HG03378 (cell line): ENCODE measurements around the gene CACNA1C.

Experiments used
- ATAC-seq: cut with Tn5 transposase; IDR thresholded peaks from one replicate; pipeline ENCODE4 v1.9.1; 2021; ENCODE audit warnings: mild to moderate bottlenecking, moderate library complexity; ENCODE audit not compliant: unreplicated experiment

The CACNA1C gene

DNA sequence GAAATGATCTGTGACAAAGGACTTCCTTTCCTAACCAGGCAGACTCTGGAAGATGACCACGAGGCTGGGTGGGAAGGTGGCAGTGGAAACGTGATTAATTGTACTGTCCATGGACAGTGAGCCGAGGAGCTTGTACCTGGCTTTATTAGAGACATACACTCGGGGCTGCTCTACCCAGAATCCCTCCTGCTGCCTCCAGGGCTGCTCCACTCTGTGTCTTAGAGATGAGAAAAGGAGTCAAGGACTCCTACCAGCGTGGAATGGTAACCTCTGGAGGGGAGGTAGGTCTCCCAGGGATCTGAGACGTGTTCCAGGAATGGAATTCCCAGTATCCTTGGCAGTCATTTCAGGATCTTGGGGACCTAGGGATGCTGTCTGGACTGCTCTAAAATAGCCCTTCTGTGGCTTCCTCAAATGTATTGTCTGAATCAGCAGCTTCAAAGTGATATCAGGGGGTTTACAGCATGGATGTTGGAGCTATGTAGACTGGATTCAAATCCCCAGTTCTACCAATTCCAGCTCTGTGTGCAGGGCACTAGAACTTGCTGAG is 237.8 kb downstream of the CACNA1C start:
- ATAC-seq, result no peak

DNA sequence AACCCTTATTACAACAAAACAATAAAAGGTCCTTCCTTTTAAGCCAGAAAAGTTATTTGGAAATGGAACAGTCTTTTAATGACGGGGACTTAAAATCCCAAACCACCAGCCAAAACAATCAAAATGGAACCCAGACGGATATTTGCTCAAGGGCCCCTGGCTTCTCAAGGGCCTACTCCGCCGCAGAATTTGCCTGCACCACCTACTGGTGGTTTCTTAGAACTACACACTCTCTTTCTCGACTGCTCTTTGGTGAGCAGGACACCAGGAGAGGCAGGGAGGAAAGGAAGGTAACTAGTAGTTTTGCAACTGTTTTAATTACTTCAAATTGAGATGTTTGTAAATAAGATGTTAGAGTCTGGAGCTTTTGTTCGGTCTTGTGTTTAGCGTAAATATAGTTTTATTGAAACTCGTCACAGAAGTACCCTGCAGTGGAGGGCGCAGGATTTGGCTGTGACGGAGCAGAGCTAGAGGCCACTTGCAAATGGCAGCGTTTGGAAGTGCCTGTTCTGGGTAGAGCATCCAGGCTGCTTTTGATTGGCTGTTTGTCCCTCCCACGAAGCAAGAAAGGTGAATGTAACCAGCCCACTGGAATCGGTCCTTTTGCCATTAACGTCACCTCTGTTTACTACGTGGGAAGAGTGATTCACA is 238.5 kb downstream of the CACNA1C start:
- no peak for ATAC-seq

DNA sequence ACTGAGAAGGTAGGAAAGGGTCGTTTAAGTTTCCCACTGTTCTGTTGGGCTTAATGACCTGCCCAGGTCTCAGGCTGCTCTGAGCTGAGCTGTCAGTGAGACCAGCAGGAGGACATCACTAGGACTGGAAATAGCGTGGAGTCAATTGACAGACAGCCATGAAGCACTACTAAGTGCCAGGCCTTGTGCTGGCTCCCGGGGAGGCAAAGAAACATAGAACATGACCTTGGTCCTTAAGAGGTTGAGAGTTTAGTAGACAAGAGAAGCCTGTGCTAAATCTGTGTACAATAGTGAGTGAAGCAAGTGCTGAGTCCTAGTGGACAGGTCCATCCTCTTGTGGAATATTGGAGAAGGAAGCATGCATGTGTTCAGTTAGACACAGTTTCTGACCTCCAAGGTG is 239.2 kb downstream of the CACNA1C start:
- ATAC-seq, result no peak

DNA sequence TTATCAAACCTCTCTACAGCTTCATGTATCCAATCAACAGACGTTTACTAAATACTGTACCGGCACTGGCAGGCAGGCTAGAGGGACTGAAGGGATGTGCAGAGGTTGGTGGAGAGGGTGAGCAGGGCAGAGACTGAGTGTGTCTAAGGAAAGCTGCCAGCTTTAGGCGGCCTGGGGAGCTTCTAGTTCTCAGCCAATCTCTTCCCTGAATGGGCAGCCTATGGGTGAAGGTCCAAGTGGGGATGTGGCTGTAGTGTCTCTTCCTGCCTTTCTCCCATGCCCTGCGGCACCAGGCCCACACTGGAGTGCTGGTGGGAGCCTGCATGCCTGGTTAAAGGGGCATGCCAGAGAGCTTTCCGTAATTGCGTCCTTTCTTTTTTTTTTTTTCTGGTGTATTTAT is 239.8 kb downstream of the CACNA1C start:
- no peak for ATAC-seq

DNA sequence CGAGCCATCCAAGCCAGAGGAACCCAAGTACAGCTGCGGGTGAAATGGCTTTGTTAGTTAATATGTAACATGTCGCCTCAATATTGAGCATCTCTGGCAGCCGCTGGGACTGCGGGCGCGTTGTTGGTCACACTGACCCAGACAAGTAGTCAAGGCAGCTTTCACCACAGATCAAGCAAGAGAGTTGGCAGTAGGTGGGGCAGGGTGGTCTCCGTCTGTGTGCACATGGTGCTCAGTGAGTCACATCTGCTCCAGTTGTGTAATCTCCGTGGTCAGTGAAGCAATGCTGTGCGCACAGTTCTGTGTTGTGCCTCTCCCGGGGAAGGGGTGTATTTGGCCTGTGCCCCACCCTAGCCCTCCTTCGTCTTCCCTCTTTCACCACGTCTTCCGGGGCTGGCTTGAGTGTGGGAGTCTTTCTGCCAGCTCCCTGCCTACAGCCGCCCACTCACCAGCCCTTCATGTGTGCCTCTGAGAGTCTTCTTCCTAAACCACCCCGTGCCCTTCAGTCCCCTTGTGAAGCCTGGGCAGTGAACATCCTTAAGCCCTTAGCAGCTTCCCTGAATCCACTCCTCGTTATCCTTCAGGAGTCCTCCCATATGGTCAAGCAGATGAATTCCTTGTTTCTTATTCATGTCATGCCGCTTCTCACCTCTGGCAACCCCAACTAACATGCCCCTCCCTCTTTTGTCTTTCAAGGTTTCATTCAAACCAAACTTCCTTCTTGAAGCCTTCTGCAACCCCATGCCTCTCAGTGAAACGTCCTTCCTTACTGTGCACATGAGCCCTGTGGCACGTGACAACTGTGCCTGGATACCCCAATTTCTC is 242.1 kb downstream of the CACNA1C start:
- ATAC-seq, result no peak

DNA sequence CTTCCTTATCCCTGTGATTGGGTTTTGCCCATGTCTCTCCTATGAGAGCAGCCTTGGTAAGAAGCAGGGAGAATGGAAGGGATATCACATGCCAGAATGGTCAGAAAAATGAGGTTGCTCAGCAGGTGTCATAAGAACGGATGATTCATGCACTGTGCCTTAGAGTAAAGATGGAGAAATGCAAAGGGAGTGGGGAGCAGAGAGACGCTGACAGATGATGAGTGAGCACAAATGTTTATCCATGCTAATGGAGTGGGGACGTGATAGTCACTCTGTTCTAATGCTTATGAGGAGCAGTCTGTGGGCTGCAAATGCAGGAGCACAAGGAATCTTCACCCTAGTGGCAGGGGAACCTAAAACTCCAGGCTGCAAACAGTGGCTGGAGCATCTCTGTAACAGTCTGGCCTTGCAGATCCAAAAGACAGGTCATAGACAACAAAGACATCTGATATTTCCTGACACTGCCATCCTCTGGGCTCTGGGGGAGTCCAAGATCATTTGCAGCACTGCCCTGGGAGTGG is 243.2 kb downstream of the CACNA1C start:
- no peak for ATAC-seq

DNA sequence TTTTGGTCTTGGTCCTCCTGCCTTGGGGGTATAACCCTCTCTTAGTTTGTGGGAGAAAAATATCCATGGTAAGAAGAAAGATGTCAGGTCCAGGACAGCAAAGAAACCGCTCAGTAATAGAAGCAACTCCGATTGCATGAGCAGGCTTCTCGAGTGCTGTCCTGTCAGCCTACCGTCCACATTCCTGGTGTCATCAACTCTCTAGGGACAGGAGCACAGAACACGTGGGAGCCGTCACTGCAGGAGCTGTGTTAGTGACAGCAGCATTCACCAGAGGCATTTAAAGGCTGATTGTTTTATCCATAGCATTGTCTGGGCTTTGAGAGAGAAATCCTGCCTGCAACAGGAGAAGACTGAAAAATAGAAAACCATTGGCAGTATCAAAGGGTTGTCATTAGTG is 244.2 kb downstream of the CACNA1C start:
- ATAC-seq, result no peak

DNA sequence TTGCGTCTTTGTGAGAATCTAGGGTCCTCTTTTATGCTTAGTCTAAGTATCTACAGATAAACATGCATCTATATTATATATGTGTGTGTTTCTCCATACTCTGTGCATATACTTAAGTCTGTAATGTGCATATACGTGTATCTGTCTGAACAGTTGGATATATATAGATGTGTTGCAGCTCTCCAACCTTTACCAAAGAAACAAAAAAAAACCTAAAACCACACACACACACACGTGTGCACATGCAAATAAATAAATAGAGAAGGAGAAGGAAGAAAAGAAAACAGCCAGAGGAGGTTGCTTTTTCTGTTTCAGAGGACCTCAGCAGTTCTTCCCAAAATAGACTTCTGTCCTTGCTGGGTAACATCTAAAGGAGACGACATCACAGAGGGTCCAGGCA is 244.9 kb downstream of the CACNA1C start:
- ATAC-seq, result no peak

DNA sequence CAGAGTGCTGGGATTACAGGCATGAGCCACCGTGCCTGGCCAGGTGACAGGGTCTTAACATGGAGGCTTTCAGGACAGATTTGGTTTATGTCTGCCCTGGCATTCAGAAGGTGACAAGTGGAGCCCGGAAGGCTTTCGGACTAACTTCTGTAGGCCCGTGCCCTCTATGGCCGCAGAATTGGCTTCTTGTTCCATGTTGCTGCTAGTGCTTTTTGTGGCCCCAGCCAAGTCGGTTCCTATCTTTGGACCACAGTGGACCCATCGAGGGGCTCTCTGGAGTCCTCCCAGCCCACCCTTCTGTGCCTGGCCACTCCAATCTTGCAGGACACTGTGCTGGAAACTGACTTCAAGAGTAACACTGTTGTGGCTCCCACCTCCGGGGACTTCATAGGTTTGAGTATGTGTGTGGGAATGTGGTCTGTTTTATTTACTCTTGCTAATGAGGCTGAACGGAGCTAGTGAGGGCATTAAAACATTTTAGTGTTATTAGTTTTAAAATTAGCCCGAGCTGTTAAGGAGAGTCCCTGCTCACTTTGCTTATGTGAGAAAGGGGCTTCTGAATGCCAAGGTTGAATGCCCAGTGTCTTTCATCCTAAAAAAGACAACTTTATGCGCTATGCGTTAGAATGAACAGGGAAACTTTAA is 245.9 kb downstream of the CACNA1C start:
- ATAC-seq, result no peak

DNA sequence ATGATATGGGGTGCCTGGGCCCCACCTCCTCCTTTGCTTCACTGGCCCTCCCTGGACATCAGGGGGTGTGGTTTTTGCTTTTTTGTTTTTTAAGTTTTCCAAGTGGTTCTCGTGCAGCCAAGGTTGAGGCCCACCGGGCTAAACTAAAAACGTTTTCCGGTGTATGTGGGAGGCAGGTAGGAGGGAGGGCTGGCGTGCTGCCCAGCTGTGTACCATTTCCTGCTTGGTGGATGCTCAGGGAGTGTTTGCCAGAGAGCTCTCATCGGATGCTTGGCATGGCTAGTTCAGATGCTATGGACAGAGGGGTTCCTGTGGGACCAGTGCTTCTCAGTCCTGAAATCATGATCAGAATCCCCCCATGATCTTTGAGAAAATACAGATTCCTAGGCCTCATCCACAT is 246.4 kb downstream of the CACNA1C start:
- ATAC-seq, result no peak

DNA sequence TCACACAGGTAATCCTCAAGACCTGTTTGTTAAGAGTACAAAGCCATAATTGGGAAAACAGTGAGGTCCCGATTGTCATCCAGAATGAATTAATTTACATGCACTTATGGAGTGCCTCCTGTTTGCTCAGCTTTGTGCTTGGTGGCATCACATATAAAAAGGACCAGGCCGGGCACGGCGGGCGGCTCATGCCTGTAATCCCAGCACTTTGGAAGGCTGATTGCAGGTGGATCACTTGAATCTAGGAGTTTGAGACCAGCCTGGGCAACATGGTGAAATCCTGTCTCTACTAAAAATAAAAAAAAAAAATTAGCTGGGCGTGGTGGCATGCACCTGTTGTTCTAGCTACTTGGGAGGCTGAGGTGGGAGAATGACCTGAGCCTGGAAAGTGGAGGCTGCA is 247.4 kb downstream of the CACNA1C start:
- ATAC-seq, result no peak

DNA sequence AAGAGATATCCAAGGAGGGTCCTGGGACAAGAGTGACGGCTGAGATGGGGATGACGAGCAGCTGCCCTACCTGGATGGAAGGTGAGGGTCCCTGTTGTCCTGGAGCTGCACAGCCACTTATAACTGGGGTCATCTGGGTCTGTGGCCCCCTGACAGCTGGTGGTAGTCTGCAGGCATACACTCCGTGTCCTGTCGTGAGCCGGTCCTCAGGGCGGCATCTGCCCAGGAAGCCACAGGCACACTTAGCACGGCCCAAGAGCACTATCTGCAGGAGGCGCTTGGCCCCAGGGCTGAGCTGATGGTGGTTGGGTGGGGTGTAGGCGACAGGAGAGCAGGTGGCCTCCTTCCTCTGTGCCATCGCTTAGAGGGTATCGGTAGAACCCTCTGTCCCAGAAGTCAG is 248.1 kb downstream of the CACNA1C start:
- ATAC-seq, result no peak

DNA sequence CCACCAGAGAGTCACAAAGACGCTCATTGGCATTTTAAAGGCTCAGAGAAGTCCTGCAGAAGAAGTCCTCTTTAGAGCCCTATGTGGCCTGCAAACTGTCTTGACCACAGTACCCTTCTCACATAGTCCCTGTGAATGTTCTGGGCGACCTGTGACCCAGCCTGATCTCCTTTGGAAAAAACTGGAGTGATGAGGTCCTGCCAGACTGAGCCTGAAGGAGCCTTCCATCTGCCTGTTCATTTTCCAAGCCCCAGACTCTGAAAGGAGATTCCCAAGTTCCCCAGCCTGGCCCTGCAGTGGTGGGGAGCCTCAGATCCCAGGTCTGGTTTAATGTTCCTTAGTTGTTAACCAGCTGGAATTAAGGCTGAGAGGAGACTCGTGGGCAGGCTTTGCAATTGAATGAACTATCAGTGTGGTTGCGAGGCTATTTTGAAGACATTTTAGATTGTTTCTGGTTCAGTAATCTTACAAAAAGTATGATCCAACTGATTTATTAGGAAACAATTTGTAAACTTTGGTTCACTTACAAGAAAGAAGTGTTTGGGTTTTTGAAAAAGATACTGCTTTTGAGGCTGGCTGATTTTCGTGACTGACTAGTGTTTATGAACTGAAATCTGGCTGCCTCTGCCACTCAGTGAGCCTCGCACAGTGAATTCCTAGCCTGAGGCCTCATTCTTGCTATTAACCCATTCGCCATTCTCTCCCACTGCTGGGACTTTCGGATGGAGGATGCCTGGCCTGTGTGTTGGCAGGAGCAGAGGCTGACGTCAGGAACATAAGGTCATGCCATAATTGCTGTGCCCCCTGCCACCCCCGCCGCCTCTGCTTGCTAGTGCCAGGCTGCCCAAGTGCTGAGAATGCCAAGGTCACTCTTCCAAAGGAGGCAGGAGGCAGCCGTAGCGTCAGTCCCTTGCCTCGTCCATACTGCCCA is 249.0 kb downstream of the CACNA1C start:
- ATAC-seq, result no peak

DNA sequence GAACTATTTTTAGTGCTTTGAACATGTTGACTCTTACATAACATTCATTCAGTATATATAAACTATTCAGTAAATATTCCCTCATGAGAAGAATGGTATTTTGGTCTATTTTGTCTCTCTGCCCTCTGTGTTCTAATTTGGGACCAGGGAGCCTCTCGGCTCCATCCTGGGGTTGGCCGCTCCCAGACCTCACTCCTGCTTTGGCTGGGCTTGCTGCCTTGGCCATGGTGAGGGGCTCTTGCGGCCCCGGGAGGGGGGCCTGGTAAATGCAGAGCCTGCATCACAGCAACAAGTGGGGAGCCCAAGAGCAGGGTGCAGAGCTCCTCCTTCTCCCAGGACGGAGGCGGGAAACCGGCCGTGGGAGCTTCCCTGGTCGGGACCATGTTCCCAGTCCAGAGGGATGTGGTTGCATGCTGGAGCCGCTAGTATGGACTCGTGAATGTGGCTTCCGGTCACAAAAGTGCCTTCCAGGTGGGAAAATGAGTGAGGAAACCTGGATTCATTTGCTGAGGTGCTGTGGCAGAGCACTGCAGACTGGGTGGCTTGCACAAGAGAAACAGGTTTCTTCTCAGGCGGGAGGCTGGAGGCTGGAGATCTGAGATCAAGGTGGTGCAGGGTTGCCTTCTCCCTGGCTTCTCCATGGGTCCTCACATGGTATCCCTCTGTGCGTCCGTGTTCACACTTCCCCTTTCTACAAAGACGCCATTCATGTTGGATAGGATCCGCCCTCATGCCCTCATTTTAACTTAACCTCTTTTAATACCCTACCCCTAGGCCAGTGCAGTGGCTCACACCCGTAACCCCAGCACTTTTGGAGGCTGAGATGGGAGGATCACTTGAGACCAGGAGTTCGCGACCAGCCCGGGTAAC is 250.2 kb downstream of the CACNA1C start:
- ATAC-seq, result no peak

DNA sequence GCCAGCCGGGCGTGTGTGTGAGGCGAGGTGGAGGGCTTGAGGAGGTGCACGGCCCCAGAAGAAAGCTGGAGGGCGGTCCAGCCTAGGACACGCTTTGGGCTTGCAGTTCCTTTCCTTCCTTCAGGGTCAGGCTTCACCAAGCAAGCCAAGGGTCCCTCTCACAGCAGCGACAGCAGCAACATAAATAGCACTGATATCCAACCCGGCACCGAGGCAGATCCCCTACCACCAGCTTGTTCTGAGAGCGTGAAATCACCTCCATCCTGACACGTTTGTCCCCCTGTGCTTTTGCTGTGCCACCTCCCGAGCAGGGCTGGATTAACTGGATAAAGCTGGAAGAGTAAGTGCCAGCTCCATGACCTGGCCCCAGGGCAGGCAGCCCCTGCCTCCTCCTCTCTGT is 251.4 kb downstream of the CACNA1C start:
- ATAC-seq, result no peak

DNA sequence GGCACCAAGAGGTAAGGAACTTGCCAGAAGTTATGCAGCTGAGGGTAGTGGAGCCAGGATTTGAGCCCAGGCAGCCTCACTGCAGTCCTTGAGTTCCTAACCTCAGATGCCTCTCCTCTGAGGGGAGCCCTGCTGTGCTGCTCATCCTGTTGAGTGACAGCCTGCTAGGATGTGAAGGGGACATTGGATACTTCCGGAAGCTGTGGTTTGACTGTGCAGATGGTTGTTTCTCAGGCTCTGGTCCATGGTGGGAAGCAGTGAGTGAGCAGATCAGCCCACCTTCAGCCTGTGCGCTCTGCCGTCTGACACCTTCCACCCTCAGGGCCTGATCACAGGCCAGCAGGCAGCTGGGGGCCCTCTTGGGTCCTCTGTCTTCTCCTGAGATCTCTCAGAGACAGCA is 253.2 kb downstream of the CACNA1C start:
- no peak for ATAC-seq

DNA sequence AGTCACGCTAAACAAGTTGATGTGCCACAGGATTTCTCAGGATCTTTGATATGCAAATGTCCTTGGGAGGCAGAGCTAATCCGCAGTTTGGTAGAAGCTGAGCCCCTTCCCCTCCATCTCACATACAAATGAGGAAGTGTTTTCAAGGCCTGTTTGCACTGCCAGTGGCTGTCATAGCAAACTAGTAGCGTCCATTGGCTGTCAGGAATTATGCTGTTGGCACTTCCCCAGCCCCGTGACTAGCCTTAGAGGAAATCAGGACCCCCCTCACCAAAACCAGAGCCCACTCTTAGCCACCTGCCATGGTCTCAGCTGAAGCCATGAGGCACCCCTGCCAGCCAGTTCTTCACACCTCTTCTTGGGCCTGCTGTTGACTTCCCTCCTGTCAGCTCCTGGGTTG is 253.9 kb downstream of the CACNA1C start:
- no peak for ATAC-seq

DNA sequence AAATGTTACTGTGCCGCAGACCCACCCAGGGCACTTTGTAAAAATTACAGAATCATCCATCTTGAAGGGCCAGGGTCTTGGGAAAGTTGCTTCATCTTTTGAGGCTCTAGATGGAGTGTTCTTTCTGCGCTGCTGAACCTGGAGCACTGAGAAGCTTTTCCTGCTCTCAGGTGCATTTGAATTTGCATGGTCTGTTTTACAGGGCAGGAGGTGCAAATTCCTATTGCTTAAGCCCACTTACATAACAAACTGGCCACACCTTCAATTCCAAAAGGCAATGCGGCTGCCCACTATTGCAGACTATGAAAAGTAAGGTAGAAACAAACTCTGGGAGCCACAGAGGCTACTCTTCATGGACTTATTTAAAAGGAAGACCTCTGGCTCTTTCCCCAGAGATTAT is 254.8 kb downstream of the CACNA1C start:
- no peak for ATAC-seq

DNA sequence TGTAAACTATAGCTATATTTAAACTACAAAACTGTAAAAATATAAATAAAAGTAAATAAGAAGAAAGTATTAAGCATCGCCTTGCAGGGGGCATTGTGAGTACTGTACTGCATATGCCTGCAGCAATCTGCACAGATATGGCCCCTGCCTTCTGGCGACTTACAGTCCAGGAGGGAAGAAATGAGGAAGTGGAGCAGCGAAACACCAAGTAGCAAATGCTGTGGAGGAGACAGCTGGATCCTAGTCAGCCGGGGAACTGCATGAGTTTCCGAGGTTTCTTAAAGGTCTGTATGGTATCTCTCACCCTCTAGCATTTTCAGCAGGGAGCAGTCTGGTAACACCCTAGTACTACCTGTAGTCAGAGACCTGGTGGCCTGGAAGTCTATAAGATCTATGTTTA is 256.9 kb downstream of the CACNA1C start:
- ATAC-seq, result no peak
